Panc1 (cell line): ENCODE data around the gene C12orf76.

Experiments used
- CTCF ChIP-seq: fragments of 450-650 bp; IDR thresholded peaks from 2 replicates; pipeline ENCODE4 v1.5.1; 2017; ENCODE audit warnings: mild to moderate bottlenecking
- POLR2AphosphoS5 ChIP-seq: IDR thresholded peaks from 2 replicates; pipeline ENCODE4 v1.6.1; 2012; ENCODE audit warnings: mild to moderate bottlenecking, low read depth, low read length, moderate library complexity
- TF ChIP-seq, protein P1 (sequence below), 2 experiments: IDR thresholded peaks; 2 replicates each; pipeline ENCODE4 v1.6.1; 2011 to 2012; ENCODE audit warnings: low read depth in 2 of 2, control low read depth in 1 of 2, low read length in 1 of 2, mild to moderate bottlenecking in 1 of 2, moderate library complexity in 1 of 2; ENCODE audit not compliant: insufficient read depth in 1 of 2

- TF ChIP-seq POLR2AphosphoS5, result no peak
- TF ChIP-seq, protein P1, sequence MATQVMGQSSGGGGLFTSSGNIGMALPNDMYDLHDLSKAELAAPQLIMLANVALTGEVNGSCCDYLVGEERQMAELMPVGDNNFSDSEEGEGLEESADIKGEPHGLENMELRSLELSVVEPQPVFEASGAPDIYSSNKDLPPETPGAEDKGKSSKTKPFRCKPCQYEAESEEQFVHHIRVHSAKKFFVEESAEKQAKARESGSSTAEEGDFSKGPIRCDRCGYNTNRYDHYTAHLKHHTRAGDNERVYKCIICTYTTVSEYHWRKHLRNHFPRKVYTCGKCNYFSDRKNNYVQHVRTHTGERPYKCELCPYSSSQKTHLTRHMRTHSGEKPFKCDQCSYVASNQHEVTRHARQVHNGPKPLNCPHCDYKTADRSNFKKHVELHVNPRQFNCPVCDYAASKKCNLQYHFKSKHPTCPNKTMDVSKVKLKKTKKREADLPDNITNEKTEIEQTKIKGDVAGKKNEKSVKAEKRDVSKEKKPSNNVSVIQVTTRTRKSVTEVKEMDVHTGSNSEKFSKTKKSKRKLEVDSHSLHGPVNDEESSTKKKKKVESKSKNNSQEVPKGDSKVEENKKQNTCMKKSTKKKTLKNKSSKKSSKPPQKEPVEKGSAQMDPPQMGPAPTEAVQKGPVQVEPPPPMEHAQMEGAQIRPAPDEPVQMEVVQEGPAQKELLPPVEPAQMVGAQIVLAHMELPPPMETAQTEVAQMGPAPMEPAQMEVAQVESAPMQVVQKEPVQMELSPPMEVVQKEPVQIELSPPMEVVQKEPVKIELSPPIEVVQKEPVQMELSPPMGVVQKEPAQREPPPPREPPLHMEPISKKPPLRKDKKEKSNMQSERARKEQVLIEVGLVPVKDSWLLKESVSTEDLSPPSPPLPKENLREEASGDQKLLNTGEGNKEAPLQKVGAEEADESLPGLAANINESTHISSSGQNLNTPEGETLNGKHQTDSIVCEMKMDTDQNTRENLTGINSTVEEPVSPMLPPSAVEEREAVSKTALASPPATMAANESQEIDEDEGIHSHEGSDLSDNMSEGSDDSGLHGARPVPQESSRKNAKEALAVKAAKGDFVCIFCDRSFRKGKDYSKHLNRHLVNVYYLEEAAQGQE (IDR thresholded peaks at IDR 0.05; ENCODE audit: insufficient read depth in 1 of 2, low read depth in 2 of 2, low read length in 1 of 2), result no peak
- no peak for TF ChIP-seq CTCF
Measured at GRCh38 chr12:110024051-110024450, 24.3 kb downstream of the C12orf76 start.
